HEK293T (cell line): ENCODE data around the gene HSDL2.

Source experiments
- CTCF ChIA-PET: fragments of 350-600 bp; formaldehyde crosslinking; extraction: SDS; loops from one replicate; lab custom pipeline; 2021; ENCODE audit warnings: antibody characterized with exemption, inconsistent platforms; lab: Yijun Ruan, JAX
- POLR2A ChIA-PET: fragments of 350-600 bp; formaldehyde crosslinking; extraction: SDS; loops from one replicate; lab custom pipeline; 2020; ENCODE audit warnings: antibody characterized with exemption, inconsistent platforms; lab: Yijun Ruan, JAX
- DNase-seq: peaks from one replicate; pipeline ENCODE4 v3.0.0; 2012; ENCODE audit warnings: mixed read lengths; ENCODE audit errors: extremely low spot score
- ARNT ChIP-seq: fragments of 450-650 bp; IDR thresholded peaks from 2 replicates; pipeline ENCODE4 v1.6.1; 2017; ENCODE audit warnings: mild to moderate bottlenecking
- BHLHE40 ChIP-seq: fragments of 450-650 bp; IDR thresholded peaks from 2 replicates; pipeline ENCODE4 v1.6.1; 2016; ENCODE audit warnings: mild to moderate bottlenecking, moderate library complexity, borderline replicate concordance
- CTBP1 ChIP-seq: fragments of 450-650 bp; IDR thresholded peaks from 2 replicates; pipeline ENCODE4 v1.6.1; 2016; ENCODE audit warnings: borderline replicate concordance
- ELF4 ChIP-seq: fragments of 450-650 bp; IDR thresholded peaks from 2 replicates; pipeline ENCODE4 v1.6.1; 2017; ENCODE audit warnings: antibody characterized with exemption
- FOXA1 ChIP-seq: fragments of 450-650 bp; IDR thresholded peaks from 2 replicates; pipeline ENCODE4 v1.6.1; 2016; ENCODE audit warnings: mild to moderate bottlenecking
- FOXK2 ChIP-seq: fragments of 450-650 bp; IDR thresholded peaks from 2 replicates; pipeline ENCODE4 v1.6.1; 2016; ENCODE audit warnings: mild to moderate bottlenecking
- FOXM1 ChIP-seq: fragments of 450-650 bp; IDR thresholded peaks from 2 replicates; pipeline ENCODE4 v1.6.1; 2017; ENCODE audit warnings: mild to moderate bottlenecking, borderline replicate concordance
- HDGF ChIP-seq: fragments of 450-650 bp; IDR thresholded peaks from 2 replicates; pipeline ENCODE4 v1.6.1; 2017; ENCODE audit warnings: antibody characterized with exemption, borderline replicate concordance
- L3MBTL2 ChIP-seq: fragments of 450-650 bp; conservative IDR thresholded peaks from 2 replicates; pipeline ENCODE4 v1.6.1; 2016; ENCODE audit warnings: mild to moderate bottlenecking
- LEF1 ChIP-seq: fragments of 450-650 bp; IDR thresholded peaks from 2 replicates; pipeline ENCODE4 v1.6.1; 2017; ENCODE audit warnings: mild to moderate bottlenecking, borderline replicate concordance
- NFRKB ChIP-seq: fragments of 450-650 bp; IDR thresholded peaks from 2 replicates; pipeline ENCODE4 v1.6.1; 2016; ENCODE audit warnings: mild to moderate bottlenecking, moderate library complexity
- SP1 ChIP-seq: fragments of 450-650 bp; IDR thresholded peaks from 2 replicates; pipeline ENCODE4 v1.6.1; 2017
- SUZ12 ChIP-seq: fragments of 450-650 bp; IDR thresholded peaks from 2 replicates; pipeline ENCODE4 v1.6.1; 2016; ENCODE audit warnings: mild to moderate bottlenecking
- TARDBP ChIP-seq: fragments of 450-650 bp; IDR thresholded peaks from 2 replicates; pipeline ENCODE4 v1.6.1; 2016
- ZNF384 ChIP-seq: fragments of 450-650 bp; IDR thresholded peaks from 2 replicates; pipeline ENCODE4 v1.6.1; 2016
- TF ChIP-seq, protein P1 (sequence below): fragments of 450-650 bp; IDR thresholded peaks from 2 replicates; pipeline ENCODE4 v1.6.1; 2016

The HSDL2 gene

DNA sequence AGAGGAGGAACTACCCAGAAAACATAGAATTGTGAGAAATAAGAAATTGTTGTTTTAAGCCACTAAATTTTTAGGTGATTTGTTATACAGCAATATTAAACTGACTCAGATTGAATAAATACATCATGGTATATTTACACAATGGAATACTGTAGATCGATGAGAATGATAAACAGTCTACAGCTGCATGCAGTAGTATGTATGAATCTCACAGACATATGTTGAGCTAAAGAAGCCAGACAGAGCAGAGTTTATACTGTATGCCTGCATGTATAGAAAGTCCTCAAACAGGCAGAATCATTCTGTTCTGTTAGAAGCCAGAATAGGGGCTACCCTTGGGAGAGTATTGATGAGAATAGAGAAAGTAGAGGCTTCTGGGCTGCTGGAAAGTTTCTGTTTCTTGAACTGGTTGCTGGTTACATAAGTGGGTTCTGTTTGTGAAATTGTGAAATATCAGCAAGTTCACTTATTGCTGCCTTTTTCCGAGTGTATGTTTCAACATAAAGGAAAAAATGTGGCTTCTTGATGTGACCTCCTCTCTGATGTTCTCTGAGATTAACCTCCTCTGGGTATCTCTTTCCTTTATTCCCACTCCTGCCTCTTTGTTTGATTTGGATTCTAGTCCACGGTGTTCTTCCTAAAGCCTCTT is 116.3 kb downstream of the HSDL2 start:
- ChIA-PET CTCF (no interaction called here), POLR2A (interaction anchor here (2.3 kb wide), 1 partner anchor 10 kb away, joined by 13 read pairs; the partner anchor contains the start of gene KIAA1958)
- no peak for DNase-seq
- no peak for TF ChIP-seq LEF1
- TF ChIP-seq BHLHE40, result no peak
- TF ChIP-seq CTBP1, result no peak
- TF ChIP-seq, protein P1, sequence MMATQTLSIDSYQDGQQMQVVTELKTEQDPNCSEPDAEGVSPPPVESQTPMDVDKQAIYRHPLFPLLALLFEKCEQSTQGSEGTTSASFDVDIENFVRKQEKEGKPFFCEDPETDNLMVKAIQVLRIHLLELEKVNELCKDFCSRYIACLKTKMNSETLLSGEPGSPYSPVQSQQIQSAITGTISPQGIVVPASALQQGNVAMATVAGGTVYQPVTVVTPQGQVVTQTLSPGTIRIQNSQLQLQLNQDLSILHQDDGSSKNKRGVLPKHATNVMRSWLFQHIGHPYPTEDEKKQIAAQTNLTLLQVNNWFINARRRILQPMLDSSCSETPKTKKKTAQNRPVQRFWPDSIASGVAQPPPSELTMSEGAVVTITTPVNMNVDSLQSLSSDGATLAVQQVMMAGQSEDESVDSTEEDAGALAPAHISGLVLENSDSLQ, result no peak
- TF ChIP-seq SUZ12, result no peak
- TF ChIP-seq ELF4, result no peak
- no peak for TF ChIP-seq ZNF384
- no peak for TF ChIP-seq FOXM1
- no peak for TF ChIP-seq HDGF
- TF ChIP-seq L3MBTL2, result no peak
- TF ChIP-seq TARDBP, result no peak

DNA sequence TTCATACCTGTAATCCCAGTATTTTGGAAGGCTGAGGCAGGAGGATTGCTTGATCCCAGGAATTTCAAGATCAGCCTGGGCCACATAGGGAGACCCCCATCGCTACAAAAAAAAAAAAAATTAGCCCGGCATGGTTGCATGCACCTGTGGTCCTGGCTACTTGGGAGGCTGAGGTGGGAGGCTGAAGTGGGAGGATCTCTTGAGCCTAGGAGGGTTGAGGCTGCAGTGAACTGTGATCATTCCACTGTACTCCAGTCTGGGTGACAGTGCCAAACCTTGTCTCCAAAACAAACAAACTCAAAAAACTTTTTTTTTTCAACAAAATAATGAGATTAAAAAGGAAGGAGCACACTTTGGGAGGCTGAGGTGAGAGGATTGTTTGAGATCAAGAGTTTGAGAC is 120.9 kb downstream of the HSDL2 start:
- no peak for TF ChIP-seq ZNF384
- ChIA-PET POLR2A (no interaction called here), CTCF (no interaction called here)
- no peak for DNase-seq

DNA sequence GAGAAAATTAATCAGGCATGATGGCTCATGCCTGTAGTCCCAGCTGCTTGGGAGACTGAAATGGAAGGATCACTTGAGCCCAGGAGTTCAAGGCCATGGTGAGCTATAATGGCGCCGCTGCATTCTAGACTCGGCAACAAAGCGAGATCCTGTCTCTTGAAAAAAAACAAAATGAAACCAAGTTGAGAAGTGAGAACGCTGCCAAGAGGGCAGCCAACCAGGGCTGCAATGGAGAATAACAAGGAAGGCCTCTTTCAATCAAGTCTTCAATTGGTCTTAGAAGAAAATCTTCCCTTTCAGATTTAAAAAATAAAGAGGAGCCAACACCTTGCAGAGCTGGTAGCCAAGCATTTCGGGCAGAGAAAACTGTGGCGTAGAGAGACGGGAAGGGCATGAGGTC is 121.4 kb downstream of the HSDL2 start:
- POLR2A ChIA-PET, result no interaction called here
- CTCF ChIA-PET, result no interaction called here
- no peak for DNase-seq
- no peak for TF ChIP-seq NFRKB
- TF ChIP-seq ZNF384, result no peak
- TF ChIP-seq FOXK2, result no peak
- TF ChIP-seq ELF4, result no peak
- TF ChIP-seq TARDBP, result no peak
- TF ChIP-seq FOXA1, result no peak
- TF ChIP-seq HDGF, result no peak
- TF ChIP-seq LEF1, result no peak
- TF ChIP-seq ARNT, result no peak
- no peak for TF ChIP-seq FOXM1

DNA sequence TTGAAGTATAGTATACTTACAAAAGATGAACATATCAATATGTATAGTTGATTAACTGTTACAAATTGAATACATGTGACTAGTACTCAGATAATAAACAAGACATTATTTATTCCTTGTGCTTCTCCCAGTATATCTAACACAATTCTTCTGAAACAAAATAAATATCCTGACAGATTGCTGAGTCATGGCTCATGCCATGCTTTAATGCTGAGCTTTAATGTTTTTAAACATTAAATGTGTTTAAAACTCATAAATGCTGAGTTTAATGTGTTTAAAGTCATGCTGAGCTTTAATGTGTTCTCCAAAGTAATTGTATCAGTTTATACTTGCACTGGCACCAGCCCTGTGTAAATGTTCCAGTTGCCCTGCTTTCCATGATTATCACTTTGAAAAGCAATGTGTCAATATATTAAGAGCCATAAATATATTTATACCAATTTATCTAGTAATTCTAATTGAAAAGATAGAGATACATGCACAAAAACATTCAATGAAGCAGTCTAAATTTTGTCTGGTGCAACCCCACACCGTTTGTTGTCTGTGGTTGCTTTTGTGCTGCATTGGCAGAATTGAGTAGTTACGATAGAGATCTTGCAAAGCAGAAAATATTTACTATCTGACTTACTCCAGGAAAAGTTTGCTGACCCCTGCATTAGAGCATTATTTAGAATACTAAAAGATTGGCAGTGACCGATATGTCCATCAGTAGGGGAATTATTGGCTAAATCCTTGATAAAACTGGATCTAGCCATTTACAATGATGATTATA is 122.5 kb downstream of the HSDL2 start:
- TF ChIP-seq NFRKB (no peak), FOXM1 (no peak), LEF1 (no peak), SUZ12 (no peak), ELF4 (no peak), HDGF (no peak), ZNF384 (no peak), ARNT (no peak), FOXK2 (no peak), TARDBP (no peak), FOXA1 (no peak), L3MBTL2 (no peak), CTBP1 (no peak), BHLHE40 (no peak), SP1 (no peak)
- TF ChIP-seq, protein P1, result no peak
- ChIA-PET POLR2A (no interaction called here), CTCF (no interaction called here)
- DNase-seq, result no peak

GRCh38 chr9:112503170-112503569 is 123.3 kb downstream of the HSDL2 start:
- TF ChIP-seq FOXA1 (no peak), BHLHE40 (no peak), ARNT (no peak), L3MBTL2 (no peak), HDGF (no peak), FOXK2 (no peak), ELF4 (no peak), NFRKB (no peak), LEF1 (no peak), TARDBP (no peak), FOXM1 (no peak), SUZ12 (no peak), ZNF384 (no peak)
- TF ChIP-seq, protein P1, result no peak
- ChIA-PET POLR2A (no interaction called here), CTCF (no interaction called here)
- DNase-seq, result no peak

DNA sequence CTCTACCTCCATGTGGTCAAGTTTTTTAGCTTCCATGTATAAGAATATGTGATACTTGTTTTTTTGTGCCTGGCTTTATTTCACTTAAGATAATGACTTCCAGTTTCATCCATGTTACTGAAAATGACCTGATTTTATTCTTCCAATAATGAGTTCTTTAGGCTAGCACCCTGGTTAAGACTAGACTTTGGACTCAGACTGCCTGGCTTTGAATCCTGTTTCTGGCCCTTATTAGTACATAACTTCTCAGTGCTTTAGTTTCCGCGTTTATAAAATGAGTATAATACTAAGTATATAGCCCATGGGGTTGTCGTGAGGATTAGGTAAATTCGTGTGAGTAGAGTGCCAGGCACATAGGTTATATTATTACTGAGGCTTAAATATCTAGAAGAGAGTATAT is 125.2 kb downstream of the HSDL2 start:
- ChIA-PET POLR2A (no interaction called here), CTCF (no interaction called here)
- TF ChIP-seq BHLHE40 (no peak), ZNF384 (no peak), ARNT (no peak), CTBP1 (no peak), FOXK2 (no peak), FOXA1 (no peak), SP1 (no peak), LEF1 (no peak), SUZ12 (no peak), NFRKB (no peak)
- TF ChIP-seq, protein P1, result no peak
- DNase-seq, result no peak
